Heart left ventricle (tissue), 16 donors: ENCODE results near the gene CYP2S1. TPM values are rescaled to one million over a fixed set of nuclear protein-coding genes. Genes with fewer than 3 reads are reported as not detected.

Experiments used
- ATAC-seq, 4 donors: fragments of 200-7000 bp; cut with Tn5 transposase; one replicate each; pipeline ENCODE4 v1.9.1; 2020 to 2022; ENCODE audit warnings: moderate library complexity in 4 of 4, mild to moderate bottlenecking in 3 of 4, moderate number of reproducible peaks in 1 of 4
- DNase-seq, 5 donors: peaks; one replicate each; pipeline ENCODE4 v3.0.0-alpha.2; 2020
- H3K27ac ChIP-seq, 12 donors: fragments of 200-600 bp; sonication (generic) in 4 of 12; one replicate each; pipeline versions ENCODE4 v1.5.0 to v1.8.0; 2016 to 2022; ENCODE audit warnings: mild to moderate bottlenecking in 2 of 12
- H3K27me3 ChIP-seq, 9 donors: fragments of 200-600 bp; sonication (generic) in 2 of 9; one replicate each; pipeline versions ENCODE4 v1.5.1 to v1.8.0; 2016 to 2022; ENCODE audit warnings: mild to moderate bottlenecking in 3 of 9
- H3K36me3 ChIP-seq, 9 donors: fragments of 200-600 bp; sonication (generic) in 2 of 9; one replicate each; pipeline versions ENCODE4 v1.5.0 to v1.8.0; 2018 to 2022; ENCODE audit warnings: mild to moderate bottlenecking in 2 of 9
- H3K4me1 ChIP-seq, 12 donors: fragments of 200-600 bp; sonication (generic) in 4 of 12; one replicate each; pipeline versions ENCODE4 v1.5.0 to v1.8.0; 2016 to 2022; ENCODE audit warnings: mild to moderate bottlenecking in 3 of 12
- H3K4me3 ChIP-seq, 12 donors: fragments of 200-600 bp; sonication (generic) in 4 of 12; one replicate each; pipeline versions ENCODE4 v1.5.0 to v1.8.0; 2017 to 2022; ENCODE audit warnings: mild to moderate bottlenecking in 9 of 12, moderate library complexity in 4 of 12
- H3K9me3 ChIP-seq, 12 donors: fragments of 200-600 bp; sonication (generic) in 4 of 12; one replicate each; pipeline versions ENCODE4 v1.5.0 to v1.8.0; 2016 to 2022; ENCODE audit warnings: mild to moderate bottlenecking in 1 of 12
- POLR2A ChIP-seq, 2 donors: fragments of 450-650 bp; IDR thresholded peaks; one replicate each; pipeline ENCODE4 v1.6.1; 2017; ENCODE audit warnings: antibody characterized with exemption in 2 of 2, mild to moderate bottlenecking in 2 of 2, moderate library complexity in 2 of 2
- WGBS, 4 donors: extraction: QIAGEN DNeasy Blood & Tissue Kit in 2 of 4; methylation state at CpG; one replicate each; pipeline versions ENCODE4 v1.1.5 to v1.1.7; 2013 to 2018; 5-methylcytosine and 5-hydroxymethylcytosine counted together
- intact Hi-C, 10 donors: fragments of 100-400 bp; cut with DNase I; formaldehyde crosslinking; loops; one replicate each; pipeline versions ENCODE4 v1.11.1 to v1.14.2; 2022
- polyA plus RNA-seq, 2 donors: library from polyadenylated mRNA; stranded (reverse); fragments of 200-250 nt; gene quantifications; one replicate each; pipeline ENCODE4 v1.2.3, GENCODE V29; 2013
- total RNA-seq, 9 donors: library from RNA; depleted of rRNA in 2 of 9; stranded (reverse); fragments of >200 nt in 2 of 9; fragmentation: NEBNext Ultra II Directional in 3 of 9; extraction: Animal tissue kit (Norgen Biotek cat#: 25700) in 3 of 9; gene quantifications; one replicate each; pipeline versions ENCODE4 v1.1.0 to v1.2.4, GENCODE V29; 2016 to 2023
- TF ChIP-seq, protein P1 (sequence below), 12 donors: fragments of 200-600 bp; sonication (generic) in 4 of 12; IDR thresholded peaks; one replicate each; pipeline versions ENCODE4 v1.5.0 to v1.8.0; 2018 to 2022; ENCODE audit warnings: antibody characterized with exemption in 12 of 12, mild to moderate bottlenecking in 5 of 12
- donor health status: ischemic (EF 13 %, LVEDD 7.1; RV severe dilation, severe dysfunction).
- donor health status: healthy with polysubstance abuse.
- donor health status: DM: no; HTN: yes; CAD: no.
- donor health status: DM: no; HTN: no; CAD: no.
- donor health status: ischemic (EF 25% LVEDD 6.9; RV normal size, moderate dysfunction).
- donor health status: ischemic (EF 25% LVEDD 5.7; RV mildly dilated, moderate dysfunction).
- donor health status: healthy.
- donor health status: DM: yes; HTN: yes; CAD: no.
- donor health status: ischemic (EF 35%, LVEDD 5.7; RV mildly dilated, moderate dysfunction).
- donor health status: nonischemic (EF 11% LVEDD 7.7; RV severe dilation, severe dysfunction).
- donor health status: DM: yes; HTN: yes; CAD: no.
- donor health status: PGD.
- donor health status: ischemic (EF 29% LVEDD 5.4; RV normal size, mild dysfunction).
- donor health status: nonischemic (EF 23%, LVEDD 6.1; RV moderate dilation, normal function).

CYP2S1 gene
- total and polyA plus RNA-seq, 11 donors = 0.11 to 3.8 (median 0.35) TPM

DNA sequence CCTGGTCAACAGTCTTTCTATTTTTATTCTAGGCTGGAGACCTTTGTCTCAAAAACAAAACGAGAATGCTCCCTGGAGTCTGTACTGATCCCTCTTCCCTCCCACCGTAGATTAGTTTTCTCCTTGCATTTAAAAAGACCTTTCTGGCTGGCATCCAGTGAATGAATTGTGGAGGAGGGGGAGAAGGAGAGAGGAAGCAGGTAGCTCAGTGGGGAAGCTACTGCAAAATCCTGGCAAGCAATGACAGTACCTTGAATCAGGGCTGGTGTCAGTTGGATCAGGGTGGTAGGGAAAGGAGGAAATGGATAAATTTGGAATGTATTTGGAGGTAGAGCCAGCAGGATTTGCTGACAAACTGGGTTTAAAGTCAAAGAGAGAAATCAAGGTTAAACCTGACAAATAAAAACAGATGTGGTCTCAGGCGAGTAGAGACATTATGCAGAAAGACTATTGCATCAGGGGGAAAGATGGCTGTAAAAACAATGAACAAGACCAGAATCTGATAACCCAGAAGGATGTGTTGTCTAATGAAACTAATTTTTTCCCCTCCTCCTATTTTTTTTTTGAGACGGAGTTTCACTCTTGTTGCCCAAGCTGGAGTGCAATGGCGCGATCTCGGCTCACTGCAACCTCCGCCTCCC lies 3.5 kb upstream of the CYP2S1 start:
- Histone ChIP-seq H3K9me3 (no peaks in the 10 kb centered on the region), H3K27ac (no peak overlapping the region), H3K4me1 (peaks cover 0 to 21% (median 0%) of the 10 kb centered on the region in 12 donors), H3K4me3 (no peak overlapping the region), H3K27me3 (peaks cover 13 to 74% (median 27%) of the 10 kb centered on the region in 9 donors), H3K36me3 (no peaks in the 10 kb centered on the region)
- WGBS, 4 donors = 52 to 66% (median 58%) methylated on average over 8 of the region's 8 CpGs
- no peak for DNase-seq
- no peak for ATAC-seq
- intact Hi-C loops = no loop called here
- no peak for TF ChIP-seq POLR2A (IDR thresholded peaks at IDR 0.05)
- TF ChIP-seq, protein P1, sequence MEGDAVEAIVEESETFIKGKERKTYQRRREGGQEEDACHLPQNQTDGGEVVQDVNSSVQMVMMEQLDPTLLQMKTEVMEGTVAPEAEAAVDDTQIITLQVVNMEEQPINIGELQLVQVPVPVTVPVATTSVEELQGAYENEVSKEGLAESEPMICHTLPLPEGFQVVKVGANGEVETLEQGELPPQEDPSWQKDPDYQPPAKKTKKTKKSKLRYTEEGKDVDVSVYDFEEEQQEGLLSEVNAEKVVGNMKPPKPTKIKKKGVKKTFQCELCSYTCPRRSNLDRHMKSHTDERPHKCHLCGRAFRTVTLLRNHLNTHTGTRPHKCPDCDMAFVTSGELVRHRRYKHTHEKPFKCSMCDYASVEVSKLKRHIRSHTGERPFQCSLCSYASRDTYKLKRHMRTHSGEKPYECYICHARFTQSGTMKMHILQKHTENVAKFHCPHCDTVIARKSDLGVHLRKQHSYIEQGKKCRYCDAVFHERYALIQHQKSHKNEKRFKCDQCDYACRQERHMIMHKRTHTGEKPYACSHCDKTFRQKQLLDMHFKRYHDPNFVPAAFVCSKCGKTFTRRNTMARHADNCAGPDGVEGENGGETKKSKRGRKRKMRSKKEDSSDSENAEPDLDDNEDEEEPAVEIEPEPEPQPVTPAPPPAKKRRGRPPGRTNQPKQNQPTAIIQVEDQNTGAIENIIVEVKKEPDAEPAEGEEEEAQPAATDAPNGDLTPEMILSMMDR (IDR thresholded peaks at IDR 0.05) = no peak

DNA sequence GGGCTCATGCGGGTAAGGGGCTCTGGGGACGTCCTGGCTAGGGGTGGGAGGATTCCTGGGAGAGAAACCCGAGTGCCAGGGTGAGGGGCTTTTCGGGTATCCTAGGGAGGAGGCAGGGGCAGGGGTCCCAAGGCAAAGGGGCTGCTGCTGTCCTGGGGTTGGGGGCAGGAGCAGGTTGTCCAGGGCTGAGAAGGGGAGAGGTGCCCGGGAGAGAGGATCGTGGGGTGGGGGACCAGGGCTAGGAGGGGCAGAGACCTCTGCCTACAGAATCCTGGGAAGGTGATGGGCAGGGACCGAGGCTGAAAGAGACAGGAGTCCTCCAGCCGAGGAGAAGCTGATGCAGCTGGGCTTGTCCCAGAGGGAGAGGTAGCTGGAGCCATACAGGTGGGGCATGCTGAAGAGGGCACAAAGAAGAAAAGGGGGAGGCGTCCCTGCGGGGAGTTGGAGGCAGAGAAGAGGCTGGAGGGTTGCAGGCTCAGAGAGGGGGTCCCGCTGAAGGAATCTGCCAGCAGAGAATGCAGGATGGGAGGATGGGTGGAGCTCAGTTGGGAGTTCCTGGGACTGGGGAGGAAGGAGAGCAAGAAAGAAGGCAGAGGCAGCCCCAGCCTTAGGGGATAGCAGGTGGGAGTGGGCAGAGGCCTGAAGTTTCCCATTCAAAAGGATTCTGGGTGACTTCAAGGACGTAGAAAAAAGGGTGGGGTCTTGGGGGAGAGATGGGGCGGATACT lies 574 bp downstream of the CYP2S1 start:
- DNase-seq = peak in 1 of 5 donors; percentile 54
- Histone ChIP-seq H3K4me1 (peaks cover 0 to 21% (median 0%) of the 10 kb centered on the region in 12 donors), H3K27me3 (peaks cover 13 to 61% (median 27%) of the 10 kb centered on the region in 9 donors), H3K36me3 (no peaks in the 10 kb centered on the region), H3K27ac (no peak overlapping the region), H3K9me3 (no peaks in the 10 kb centered on the region), H3K4me3 (peak overlapping the region in 8 of 12 donors; percentile 12 to 51 (median 26))
- ATAC-seq = peak in 1 of 4 donors; percentile 20
- TF ChIP-seq, protein P1 (IDR thresholded peaks at IDR 0.05) = no peak
- no peak for TF ChIP-seq POLR2A (IDR thresholded peaks at IDR 0.05)
- 17 to 19% (median 19%) methylated on average over 13 of the region's 13 CpGs for WGBS, 4 donors
- intact Hi-C loops = no loop called here

DNA sequence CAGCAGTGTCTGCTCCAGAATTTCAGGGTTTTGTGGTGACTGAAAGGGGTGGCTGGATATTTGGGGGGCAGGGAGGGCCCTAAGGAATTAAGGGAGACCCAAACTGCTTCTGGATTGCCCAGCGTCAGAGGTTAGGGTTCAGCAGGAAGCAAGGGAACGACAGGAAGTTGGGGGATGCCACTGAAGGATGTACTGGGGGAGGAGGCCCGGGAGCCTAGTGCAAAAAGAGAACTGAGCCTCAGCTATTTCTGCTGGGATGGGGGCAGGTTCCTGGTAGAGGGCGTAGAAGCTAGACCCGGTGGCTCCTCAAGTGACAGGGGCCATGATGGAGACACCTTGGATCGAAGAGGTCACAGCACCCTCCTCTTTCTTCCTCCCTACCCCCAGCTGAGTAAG lies 1.1 kb downstream of the CYP2S1 start:
- no peak for ATAC-seq

More for the DNA sequence above, 1.1 kb downstream of the CYP2S1 start:
- WGBS, 4 donors = 38 to 48% (median 44%) methylated on average over 6 of the region's 6 CpGs
- peak overlapping the region in 1 of 12 donors; percentile 51 for H3K4me3 ChIP-seq
- no peaks in the 10 kb centered on the region for H3K9me3 ChIP-seq
- H3K36me3 ChIP-seq = no peaks in the 10 kb centered on the region
- peaks cover 0 to 21% (median 0%) of the 10 kb centered on the region in 12 donors for H3K4me1 ChIP-seq
- TF ChIP-seq, protein P1 (IDR thresholded peaks at IDR 0.05) = no peak
- TF ChIP-seq POLR2A (IDR thresholded peaks at IDR 0.05) = no peak
- DNase-seq = peak in 2 of 5 donors; percentile 33 to 34
- H3K27ac ChIP-seq = no peak overlapping the region
- H3K27me3 ChIP-seq = peaks cover 10 to 59% (median 27%) of the 10 kb centered on the region in 9 donors
- intact Hi-C loops = no loop called here
